SK-N-SH (cell line): ENCODE results near the gene MTCL3.

Experiments
- CTCF ChIA-PET: fragments of 300-600, 350-600 bp; formaldehyde crosslinking; extraction: SDS; loops from one replicate; lab custom pipeline; 2021; lab: Yijun Ruan, JAX
- POLR2A ChIA-PET: fragments of 350-600 bp; sonication (Branson Sonifier 250); formaldehyde crosslinking; extraction: SDS; loops from one replicate; lab custom pipeline; 2020; ENCODE audit warnings: antibody characterized with exemption, inconsistent platforms; lab: Yijun Ruan, JAX
- DNase-seq: peaks from one replicate; pipeline ENCODE4 v3.0.0; 2012
- H2AFZ ChIP-seq: fragments of 200-600 bp; sonication (generic); 2 replicates; pipeline ENCODE4 v1.8.1; 2016; ENCODE audit warnings: antibody characterized with exemption, mild to moderate bottlenecking, low read depth
- H3F3A ChIP-seq: fragments of 200-600 bp; sonication (generic); replicated peaks from 2 replicates; pipeline ENCODE3; 2016; ENCODE audit warnings: antibody characterized with exemption, mild to moderate bottlenecking; ENCODE audit not compliant: insufficient read depth
- H3K27ac ChIP-seq, 2 experiments: fragments of 200-500 bp in 1 of 2; fragments of 200-600 bp in 1 of 2; sonication (Bioruptor generic) in 1 of 2; sonication (generic), shearing (Covaris generic) in 1 of 2; 2 replicates each; pipeline versions ENCODE4 v1.5.1 to v1.6.1; 2014 to 2016; ENCODE audit warnings: low read depth in 2 of 2, inconsistent platforms in 1 of 2, low read length in 1 of 2, mild to moderate bottlenecking in 1 of 2, mixed read lengths in 1 of 2
- H3K27me3 ChIP-seq: fragments of 200-600 bp; sonication (generic), shearing (Covaris generic); 2 replicates; pipeline ENCODE4 v1.6.1; 2016; ENCODE audit warnings: mixed run types; ENCODE audit not compliant: insufficient read depth
- H3K36me3 ChIP-seq, 2 experiments: fragments of 200-500 bp in 1 of 2; fragments of 200-600 bp in 1 of 2; sonication (Bioruptor generic) in 1 of 2; sonication (generic) in 1 of 2; replicated peaks in 1 of 2; 2 replicates each; pipeline versions ENCODE3 to v1.5.1; 2014 to 2016; ENCODE audit warnings: low read length in 1 of 2, mild to moderate bottlenecking in 1 of 2; ENCODE audit not compliant: insufficient read depth in 2 of 2, control insufficient read depth in 1 of 2
- H3K4me1 ChIP-seq, 2 experiments: fragments of 200-500 bp in 1 of 2; fragments of 200-600 bp in 1 of 2; sonication (Bioruptor generic) in 1 of 2; sonication (generic), shearing (Covaris generic) in 1 of 2; 2 replicates each; pipeline versions ENCODE4 v1.5.1 to v1.6.1; 2014 to 2016; ENCODE audit warnings: low read depth in 1 of 2, low read length in 1 of 2, mixed run types in 1 of 2; ENCODE audit not compliant: insufficient read depth in 2 of 2, control insufficient read depth in 1 of 2
- H3K4me2 ChIP-seq: fragments of 200-600 bp; sonication (generic), shearing (Covaris generic); 2 replicates; pipeline ENCODE4 v1.6.1; 2017; ENCODE audit warnings: mixed run types
- H3K4me3 ChIP-seq, 2 experiments: fragments of 200-500 bp in 1 of 2; fragments of 200-600 bp in 1 of 2; sonication (Bioruptor generic) in 1 of 2; sonication (generic), shearing (Covaris generic) in 1 of 2; 2 replicates each; pipeline versions ENCODE4 v1.5.1 to v1.8.1; 2014 to 2016; ENCODE audit warnings: low read depth in 2 of 2, inconsistent platforms in 1 of 2, low read length in 1 of 2, mild to moderate bottlenecking in 1 of 2, mixed read lengths in 1 of 2, moderate library complexity in 1 of 2
- H3K79me2 ChIP-seq: fragments of 200-600 bp; sonication (generic); 2 replicates; pipeline ENCODE4 v1.8.1; 2017; ENCODE audit warnings: mild to moderate bottlenecking; ENCODE audit not compliant: insufficient read depth
- H3K9ac ChIP-seq: fragments of 200-600 bp; sonication (generic); 2 replicates; pipeline ENCODE4 v1.6.1; 2017; ENCODE audit warnings: mixed run types
- H3K9me2 ChIP-seq: fragments of 200-600 bp; sonication (generic); 2 replicates; pipeline ENCODE4 v1.6.1; 2017; ENCODE audit warnings: mixed run types
- H3K9me3 ChIP-seq: fragments of 200-600 bp; sonication (generic); 2 replicates; pipeline ENCODE4 v1.6.1; 2017; ENCODE audit warnings: mixed run types, mild to moderate bottlenecking, moderate library complexity
- H4K20me1 ChIP-seq: fragments of 200-600 bp; sonication (generic); 2 replicates; pipeline ENCODE4 v1.6.1; 2017; ENCODE audit warnings: mild to moderate bottlenecking, mixed run types; ENCODE audit not compliant: insufficient read depth
- EP300 ChIP-seq, 2 experiments: IDR thresholded peaks; 2 replicates each; pipeline versions ENCODE4 v1.4.0 to v1.6.1; 2012; ENCODE audit warnings: borderline replicate concordance in 1 of 2, low read depth in 1 of 2, low read length in 1 of 2
- FOSL2 ChIP-seq: IDR thresholded peaks from 2 replicates; pipeline ENCODE4 v1.4.0; 2012; ENCODE audit warnings: low read depth, mild to moderate bottlenecking, moderate library complexity, borderline replicate concordance
- NFIC ChIP-seq: IDR thresholded peaks from 2 replicates; pipeline ENCODE4 v1.4.0; 2012; ENCODE audit warnings: borderline replicate concordance
- RAD21 ChIP-seq: IDR thresholded peaks from 2 replicates; pipeline ENCODE4 v1.6.1; 2012; ENCODE audit warnings: mild to moderate bottlenecking, low read length
- RXRA ChIP-seq: IDR thresholded peaks from 2 replicates; pipeline ENCODE4 v1.4.0; 2012; ENCODE audit warnings: low read depth, mild to moderate bottlenecking, borderline replicate concordance
- SIN3A ChIP-seq: IDR thresholded peaks from 2 replicates; pipeline ENCODE4 v1.6.1; 2012; ENCODE audit warnings: low read depth, mild to moderate bottlenecking, low read length, moderate library complexity, borderline replicate concordance
- TCF12 ChIP-seq: IDR thresholded peaks from 2 replicates; pipeline ENCODE4 v1.4.0; 2012
- YY1 ChIP-seq: IDR thresholded peaks from 2 replicates; pipeline ENCODE4 v1.4.0; 2012; ENCODE audit warnings: low read depth, mild to moderate bottlenecking
- TF ChIP-seq, protein P1 (sequence below): IDR thresholded peaks from 2 replicates; pipeline ENCODE4 v1.6.1; 2012; ENCODE audit warnings: mild to moderate bottlenecking, low read depth, low read length, moderate library complexity
- TF ChIP-seq, protein P2 (sequence below): IDR thresholded peaks from 2 replicates; pipeline ENCODE4 v1.4.0; 2012; ENCODE audit warnings: low read depth, borderline replicate concordance
- TF ChIP-seq, protein P3 (sequence below): fragments of 150-350 bp; IDR thresholded peaks from 2 replicates; pipeline ENCODE4 v1.6.1; 2017; ENCODE audit warnings: antibody characterized with exemption, low read length, low read depth, borderline replicate concordance
- TF ChIP-seq, protein P4 (sequence below): IDR thresholded peaks from 2 replicates; pipeline ENCODE4 v1.4.0; 2012; ENCODE audit warnings: low read depth
- TF ChIP-seq, protein P5 (sequence below): IDR thresholded peaks from 2 replicates; pipeline ENCODE4 v1.4.0; 2012; ENCODE audit warnings: low read depth, borderline replicate concordance

The MTCL3 gene

DNA sequence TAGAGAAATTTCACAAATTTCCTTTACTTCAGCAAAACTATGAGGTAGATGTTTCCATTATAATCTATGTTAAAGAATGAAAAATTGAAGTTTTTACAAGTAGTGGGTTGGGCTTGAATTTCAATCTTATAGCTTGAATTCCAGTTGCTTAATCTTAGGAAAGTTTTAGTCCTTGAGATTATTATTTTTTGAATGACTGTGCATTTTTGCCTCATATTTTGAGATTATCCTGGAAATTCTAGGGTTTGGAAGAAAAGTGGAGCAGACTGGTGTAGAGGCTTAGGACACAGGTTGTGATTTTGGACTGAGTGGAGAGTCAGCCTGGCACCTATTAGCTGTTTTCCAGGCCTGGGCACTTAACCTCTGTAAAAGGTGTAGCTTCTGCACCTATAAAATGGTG is 5.7 kb downstream of the MTCL3 start:
- Histone ChIP-seq H3K27ac (no peak overlapping the region), H3K27me3 (no peaks in the 10 kb centered on the region), H3K9ac (no peak overlapping the region), H3K4me2 (no peak overlapping the region), H3K4me3 (no peak overlapping the region), H4K20me1 (no peaks in the 10 kb centered on the region), H3K79me2 (peaks cover 6% of the 10 kb centered on the region), H3K36me3 (peaks cover 45 to 50% of the 10 kb centered on the region in 2 experiments), H3K4me1 (peaks cover 4 to 12% of the 10 kb centered on the region in 2 experiments; a peak in 3 of 4 replicates), H3K9me3 (no peaks in the 10 kb centered on the region), H2AFZ (no peak overlapping the region), H3F3A (peaks cover 12% of the 10 kb centered on the region), H3K9me2 (no peaks in the 10 kb centered on the region)
- DNase-seq, result no peak
- ChIA-PET POLR2A (no interaction called here), CTCF (interaction anchor here (0.6 to 12.5 kb wide), 3 partner anchors 11 to 41 kb away, joined by 3 to 163 read pairs (median 77); no protein-coding TSS in a partner anchor)
- TF ChIP-seq EP300 (IDR thresholded peaks at IDR 0.05; ENCODE audit: borderline replicate concordance in 1 of 2, low read depth in 1 of 2, low read length in 1 of 2) (no peak), RAD21 (no peak), SIN3A (no peak), RXRA (no peak), YY1 (no peak), NFIC (no peak), TCF12 (no peak), FOSL2 (no peak)
- TF ChIP-seq, protein P1, sequence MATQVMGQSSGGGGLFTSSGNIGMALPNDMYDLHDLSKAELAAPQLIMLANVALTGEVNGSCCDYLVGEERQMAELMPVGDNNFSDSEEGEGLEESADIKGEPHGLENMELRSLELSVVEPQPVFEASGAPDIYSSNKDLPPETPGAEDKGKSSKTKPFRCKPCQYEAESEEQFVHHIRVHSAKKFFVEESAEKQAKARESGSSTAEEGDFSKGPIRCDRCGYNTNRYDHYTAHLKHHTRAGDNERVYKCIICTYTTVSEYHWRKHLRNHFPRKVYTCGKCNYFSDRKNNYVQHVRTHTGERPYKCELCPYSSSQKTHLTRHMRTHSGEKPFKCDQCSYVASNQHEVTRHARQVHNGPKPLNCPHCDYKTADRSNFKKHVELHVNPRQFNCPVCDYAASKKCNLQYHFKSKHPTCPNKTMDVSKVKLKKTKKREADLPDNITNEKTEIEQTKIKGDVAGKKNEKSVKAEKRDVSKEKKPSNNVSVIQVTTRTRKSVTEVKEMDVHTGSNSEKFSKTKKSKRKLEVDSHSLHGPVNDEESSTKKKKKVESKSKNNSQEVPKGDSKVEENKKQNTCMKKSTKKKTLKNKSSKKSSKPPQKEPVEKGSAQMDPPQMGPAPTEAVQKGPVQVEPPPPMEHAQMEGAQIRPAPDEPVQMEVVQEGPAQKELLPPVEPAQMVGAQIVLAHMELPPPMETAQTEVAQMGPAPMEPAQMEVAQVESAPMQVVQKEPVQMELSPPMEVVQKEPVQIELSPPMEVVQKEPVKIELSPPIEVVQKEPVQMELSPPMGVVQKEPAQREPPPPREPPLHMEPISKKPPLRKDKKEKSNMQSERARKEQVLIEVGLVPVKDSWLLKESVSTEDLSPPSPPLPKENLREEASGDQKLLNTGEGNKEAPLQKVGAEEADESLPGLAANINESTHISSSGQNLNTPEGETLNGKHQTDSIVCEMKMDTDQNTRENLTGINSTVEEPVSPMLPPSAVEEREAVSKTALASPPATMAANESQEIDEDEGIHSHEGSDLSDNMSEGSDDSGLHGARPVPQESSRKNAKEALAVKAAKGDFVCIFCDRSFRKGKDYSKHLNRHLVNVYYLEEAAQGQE, result no peak
- TF ChIP-seq, protein P2, sequence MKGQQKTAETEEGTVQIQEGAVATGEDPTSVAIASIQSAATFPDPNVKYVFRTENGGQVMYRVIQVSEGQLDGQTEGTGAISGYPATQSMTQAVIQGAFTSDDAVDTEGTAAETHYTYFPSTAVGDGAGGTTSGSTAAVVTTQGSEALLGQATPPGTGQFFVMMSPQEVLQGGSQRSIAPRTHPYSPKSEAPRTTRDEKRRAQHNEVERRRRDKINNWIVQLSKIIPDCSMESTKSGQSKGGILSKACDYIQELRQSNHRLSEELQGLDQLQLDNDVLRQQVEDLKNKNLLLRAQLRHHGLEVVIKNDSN, result no peak
- TF ChIP-seq, protein P3, sequence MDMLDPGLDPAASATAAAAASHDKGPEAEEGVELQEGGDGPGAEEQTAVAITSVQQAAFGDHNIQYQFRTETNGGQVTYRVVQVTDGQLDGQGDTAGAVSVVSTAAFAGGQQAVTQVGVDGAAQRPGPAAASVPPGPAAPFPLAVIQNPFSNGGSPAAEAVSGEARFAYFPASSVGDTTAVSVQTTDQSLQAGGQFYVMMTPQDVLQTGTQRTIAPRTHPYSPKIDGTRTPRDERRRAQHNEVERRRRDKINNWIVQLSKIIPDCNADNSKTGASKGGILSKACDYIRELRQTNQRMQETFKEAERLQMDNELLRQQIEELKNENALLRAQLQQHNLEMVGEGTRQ, result no peak
- TF ChIP-seq, protein P4, sequence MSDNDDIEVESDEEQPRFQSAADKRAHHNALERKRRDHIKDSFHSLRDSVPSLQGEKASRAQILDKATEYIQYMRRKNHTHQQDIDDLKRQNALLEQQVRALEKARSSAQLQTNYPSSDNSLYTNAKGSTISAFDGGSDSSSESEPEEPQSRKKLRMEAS, result no peak
- TF ChIP-seq, protein P5, sequence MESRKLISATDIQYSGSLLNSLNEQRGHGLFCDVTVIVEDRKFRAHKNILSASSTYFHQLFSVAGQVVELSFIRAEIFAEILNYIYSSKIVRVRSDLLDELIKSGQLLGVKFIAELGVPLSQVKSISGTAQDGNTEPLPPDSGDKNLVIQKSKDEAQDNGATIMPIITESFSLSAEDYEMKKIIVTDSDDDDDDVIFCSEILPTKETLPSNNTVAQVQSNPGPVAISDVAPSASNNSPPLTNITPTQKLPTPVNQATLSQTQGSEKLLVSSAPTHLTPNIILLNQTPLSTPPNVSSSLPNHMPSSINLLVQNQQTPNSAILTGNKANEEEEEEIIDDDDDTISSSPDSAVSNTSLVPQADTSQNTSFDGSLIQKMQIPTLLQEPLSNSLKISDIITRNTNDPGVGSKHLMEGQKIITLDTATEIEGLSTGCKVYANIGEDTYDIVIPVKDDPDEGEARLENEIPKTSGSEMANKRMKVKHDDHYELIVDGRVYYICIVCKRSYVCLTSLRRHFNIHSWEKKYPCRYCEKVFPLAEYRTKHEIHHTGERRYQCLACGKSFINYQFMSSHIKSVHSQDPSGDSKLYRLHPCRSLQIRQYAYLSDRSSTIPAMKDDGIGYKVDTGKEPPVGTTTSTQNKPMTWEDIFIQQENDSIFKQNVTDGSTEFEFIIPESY, result no peak
